Ectodermal cell (in vitro differentiated cells): Measurements from ENCODE around the gene AGMO.
"Not testable (repeated sequence)": the region's sequence is repeated elsewhere in the genome, so short reads cannot be mapped to it uniquely, and the experiment has no call there.

Source experiments
- H3K27ac ChIP-seq: 2 replicates; pipeline ENCODE4 v1.7.0; 2013; ENCODE audit warnings: mild to moderate bottlenecking, low read depth, low read length; ENCODE audit not compliant: insufficient read depth, poor library complexity, severe bottlenecking
- H3K27me3 ChIP-seq: 2 replicates; pipeline ENCODE4 v1.7.0; 2013; ENCODE audit warnings: mild to moderate bottlenecking, low read length; ENCODE audit not compliant: insufficient read depth, control insufficient read depth, poor library complexity, severe bottlenecking
- H3K36me3 ChIP-seq: one replicate; pipeline ENCODE4 v1.7.0; 2013; ENCODE audit warnings: low read length; ENCODE audit not compliant: control insufficient read depth, insufficient read depth
- H3K4me1 ChIP-seq: one replicate; pipeline ENCODE4 v1.7.0; 2013; ENCODE audit warnings: low read length; ENCODE audit not compliant: control insufficient read depth, insufficient read depth
- H3K4me3 ChIP-seq: 2 replicates; pipeline ENCODE4 v1.7.0; 2013; ENCODE audit warnings: low read depth, low read length, control low read depth; ENCODE audit not compliant: insufficient read depth
- H3K9me3 ChIP-seq: 2 replicates; pipeline ENCODE4 v1.7.0; 2013; ENCODE audit warnings: mild to moderate bottlenecking, low read length, moderate library complexity; ENCODE audit not compliant: control insufficient read depth
- WGBS, 2 experiments: methylation state at CpG; one replicate each; pipeline ENCODE4 v1.1.7; 2013; ENCODE audit warnings: missing lambda C conversion rate in 2 of 2; 5-methylcytosine and 5-hydroxymethylcytosine counted together

The AGMO gene

GRCh38 chr7:15554081-15554480 is 7.7 kb downstream of the AGMO start:
- Histone ChIP-seq H3K9me3 (no peaks in the 10 kb centered on the region), H3K4me1 (peaks cover 4% of the 10 kb centered on the region), H3K36me3 (no peaks in the 10 kb centered on the region), H3K4me3 (no peak overlapping the region), H3K27me3 (no peaks in the 10 kb centered on the region), H3K27ac (no peak overlapping the region)
- 92% methylated on average over 1 of the region's 1 CpG; no CpG with 5 or more reads in 1 of the 2 experiments for WGBS, 2 experiments

DNA sequence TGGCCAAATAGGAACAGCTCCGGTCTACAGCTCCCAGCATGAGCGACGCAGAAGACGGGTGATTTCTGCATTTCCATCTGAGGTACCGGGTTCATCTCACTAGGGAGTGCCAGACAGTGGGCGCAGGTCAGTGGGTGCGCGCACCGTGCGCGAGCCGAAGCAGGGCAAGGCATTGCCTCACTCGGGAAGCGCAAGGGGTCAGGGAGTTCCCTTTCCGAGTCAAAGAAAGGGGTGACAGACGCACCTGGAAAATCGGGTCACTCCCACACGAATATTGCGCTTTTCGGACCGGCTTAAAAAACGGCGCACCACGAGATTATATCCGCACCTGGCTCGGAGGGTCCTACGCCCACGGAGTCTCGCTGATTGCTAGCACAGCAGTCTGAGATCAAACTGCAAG is 14.5 kb downstream of the AGMO start:
- not testable (repeated sequence) for H3K27ac ChIP-seq, H3K9me3 ChIP-seq, H3K36me3 ChIP-seq, H3K4me1 ChIP-seq, H3K4me3 ChIP-seq, H3K27me3 ChIP-seq
- WGBS, 2 experiments = 85 to 87% methylated on average over 21 to 29 of the region's 29 CpGs

GRCh38 chr7:15546272-15546792 is 15.5 kb downstream of the AGMO start:
- H3K4me3 ChIP-seq = no peak overlapping the region
- H3K27ac ChIP-seq = no peak overlapping the region
- no peaks in the 10 kb centered on the region for H3K27me3 ChIP-seq
- 95 to 100% methylated on average over 2 of the region's 2 CpGs for WGBS, 2 experiments
- H3K9me3 ChIP-seq = no peaks in the 10 kb centered on the region
- H3K4me1 ChIP-seq = no peaks in the 10 kb centered on the region
- no peaks in the 10 kb centered on the region for H3K36me3 ChIP-seq

DNA sequence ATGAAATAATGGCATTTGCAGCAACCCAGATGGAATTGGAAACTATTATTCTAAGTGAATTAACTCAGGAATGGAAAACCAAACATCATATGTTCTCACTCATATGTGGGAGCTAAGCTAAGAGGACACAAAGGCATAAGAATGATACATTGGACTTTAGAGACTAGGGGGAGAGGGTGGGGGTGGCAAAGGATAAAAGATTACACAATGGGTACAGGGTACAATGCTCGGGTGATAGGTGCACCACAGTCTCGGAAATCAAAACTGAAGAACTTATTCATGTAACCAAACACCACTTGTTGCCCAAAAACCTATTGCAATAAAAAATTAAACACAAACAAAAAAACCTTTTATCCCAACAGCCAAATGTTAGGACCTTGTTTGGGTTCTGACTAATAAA is 17.8 kb downstream of the AGMO start:
- WGBS, 2 experiments = 75 to 92% methylated on average over 2 of the region's 2 CpGs

GRCh38 chr7:15543256-15543655 is 18.6 kb downstream of the AGMO start:
- WGBS, 2 experiments = 83% methylated on average over 1 of the region's 1 CpG; no CpG with 5 or more reads in 1 of the 2 experiments
- Histone ChIP-seq H3K4me3 (no peak overlapping the region), H3K27me3 (no peaks in the 10 kb centered on the region), H3K27ac (no peak overlapping the region), H3K9me3 (peaks cover 2% of the 10 kb centered on the region), H3K36me3 (no peaks in the 10 kb centered on the region), H3K4me1 (no peaks in the 10 kb centered on the region)

More for the DNA sequence above, 17.8 kb downstream of the AGMO start:
- Histone ChIP-seq H3K36me3 (no peaks in the 10 kb centered on the region), H3K4me1 (no peaks in the 10 kb centered on the region), H3K4me3 (no peak overlapping the region), H3K27ac (no peak overlapping the region), H3K27me3 (no peaks in the 10 kb centered on the region), H3K9me3 (peaks cover 2% of the 10 kb centered on the region)

DNA sequence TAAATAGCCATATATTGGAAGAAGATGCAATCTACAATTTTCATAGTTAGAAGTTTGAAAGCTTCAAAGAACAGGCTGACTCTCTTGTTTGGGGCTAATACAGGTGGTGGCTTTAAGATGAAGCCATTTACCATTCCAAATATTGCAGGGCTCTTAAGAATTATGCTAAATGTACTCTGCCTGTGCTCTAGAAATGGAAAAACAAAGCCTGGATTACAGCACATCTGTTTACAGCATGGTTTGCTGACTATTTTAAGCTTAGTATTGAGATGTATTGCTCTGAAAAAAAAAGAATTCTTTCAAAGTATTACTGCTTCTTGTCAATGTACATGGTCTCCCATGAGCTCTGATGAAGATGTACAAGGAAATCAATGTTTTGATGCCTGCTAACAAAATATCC is 34.2 kb downstream of the AGMO start:
- Histone ChIP-seq H3K4me3 (no peak overlapping the region), H3K36me3 (no peaks in the 10 kb centered on the region), H3K27ac (no peak overlapping the region), H3K27me3 (no peaks in the 10 kb centered on the region), H3K9me3 (no peaks in the 10 kb centered on the region), H3K4me1 (no peaks in the 10 kb centered on the region)

- no peaks in the 10 kb centered on the region for H3K36me3 ChIP-seq
- H3K4me3 ChIP-seq = no peak overlapping the region
- no peaks in the 10 kb centered on the region for H3K27me3 ChIP-seq
- 95 to 96% methylated on average over 21 of the region's 21 CpGs for WGBS, 2 experiments
- no peaks in the 10 kb centered on the region for H3K4me1 ChIP-seq
- no peaks in the 10 kb centered on the region for H3K9me3 ChIP-seq
- no peak overlapping the region for H3K27ac ChIP-seq
Observed at GRCh38 chr7:15525652-15526263, 36.1 kb downstream of the AGMO start.

DNA sequence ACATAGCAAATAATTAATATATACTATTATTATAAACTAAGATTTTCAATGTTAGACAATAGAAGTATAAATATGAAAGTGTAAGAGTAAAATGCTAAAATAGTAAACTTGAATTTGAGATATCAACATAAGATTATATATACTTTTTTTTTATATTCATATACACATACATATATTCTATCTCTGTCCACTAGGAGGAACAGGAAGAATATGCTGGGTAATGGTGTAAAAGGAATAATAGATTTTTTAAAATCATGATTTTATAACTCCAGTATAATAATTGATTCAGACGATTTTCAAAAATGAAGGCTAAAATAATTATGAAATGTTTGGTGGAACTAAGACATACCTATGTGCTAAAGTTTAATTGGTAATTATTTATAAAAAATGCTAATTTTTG is 37.7 kb downstream of the AGMO start:
- H3K36me3 ChIP-seq = no peaks in the 10 kb centered on the region
- H3K4me1 ChIP-seq = no peaks in the 10 kb centered on the region
- H3K4me3 ChIP-seq = no peak overlapping the region
- 100% methylated on average over 1 of the region's 1 CpG; no CpG with 5 or more reads in 1 of the 2 experiments for WGBS, 2 experiments
- H3K27ac ChIP-seq = no peak overlapping the region
- no peaks in the 10 kb centered on the region for H3K27me3 ChIP-seq
- no peaks in the 10 kb centered on the region for H3K9me3 ChIP-seq

DNA sequence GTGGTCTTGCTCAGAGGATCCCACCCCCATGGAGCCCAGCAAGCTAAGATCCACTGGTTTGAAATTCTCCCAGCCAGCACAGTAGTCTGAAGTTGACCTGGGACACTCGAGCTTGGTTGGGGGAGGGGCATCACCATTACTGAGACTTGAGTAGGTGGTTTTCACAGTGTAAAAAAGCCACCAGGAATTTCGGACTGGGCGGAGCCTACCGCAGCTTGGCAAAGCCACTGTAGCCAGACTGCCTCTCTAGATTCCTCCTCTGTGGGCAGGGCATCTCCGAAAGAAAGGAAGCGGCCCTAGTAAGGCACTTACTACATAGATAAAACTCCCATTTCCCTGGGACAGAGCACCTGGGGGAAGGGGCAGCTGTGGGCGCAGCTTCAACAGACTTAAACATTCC is 44.0 kb downstream of the AGMO start:
- not testable (repeated sequence) for H3K4me3 ChIP-seq, H3K4me1 ChIP-seq

DNA sequence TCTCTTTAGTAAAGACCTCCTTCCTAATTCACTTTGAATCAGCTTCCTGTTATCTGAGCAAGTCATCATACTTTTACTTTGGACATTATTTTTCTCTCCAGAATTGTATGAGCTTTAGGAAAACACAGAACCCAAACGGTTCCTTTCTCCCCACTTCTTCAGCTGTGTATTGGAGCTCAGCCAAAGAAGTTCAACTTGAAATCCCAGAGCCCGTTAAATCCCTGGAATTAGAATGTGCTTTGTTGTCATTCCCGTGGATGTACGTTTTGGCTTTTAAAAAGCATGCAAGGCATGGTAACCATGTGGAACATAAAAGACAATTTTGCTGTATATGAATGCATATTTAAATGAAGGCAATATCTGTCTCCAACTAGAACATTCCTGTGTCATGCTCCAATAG is 46.6 kb downstream of the AGMO start:
- Histone ChIP-seq H3K9me3 (no peaks in the 10 kb centered on the region), H3K4me1 (no peaks in the 10 kb centered on the region), H3K27me3 (no peaks in the 10 kb centered on the region), H3K4me3 (no peak overlapping the region), H3K36me3 (no peaks in the 10 kb centered on the region), H3K27ac (no peak overlapping the region)
- WGBS, 2 experiments = 72 to 84% methylated on average over 4 of the region's 4 CpGs

More for the DNA sequence above, 44.0 kb downstream of the AGMO start:
- 85 to 86% methylated on average over 7 of the region's 7 CpGs for WGBS, 2 experiments
- not testable (repeated sequence) for H3K27ac ChIP-seq, H3K27me3 ChIP-seq, H3K36me3 ChIP-seq, H3K9me3 ChIP-seq

DNA sequence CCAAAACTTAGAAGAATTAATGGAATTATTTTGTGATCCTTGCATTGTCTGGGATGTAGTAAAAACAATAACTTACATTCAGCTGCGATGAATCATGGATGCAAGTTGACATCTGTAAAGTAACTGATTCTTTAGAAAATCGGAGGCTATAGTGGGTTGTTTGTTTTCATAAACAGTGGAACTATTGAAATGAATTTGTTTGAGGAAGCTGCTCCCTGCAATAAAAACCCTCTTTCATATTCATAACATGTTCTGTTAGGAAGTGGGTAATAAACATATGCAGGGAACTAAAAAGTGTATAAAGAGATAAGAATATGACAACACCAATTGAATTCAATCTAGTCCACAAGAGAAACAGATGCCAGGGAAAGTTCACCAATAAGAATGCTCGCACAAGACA is 53.6 kb downstream of the AGMO start:
- Histone ChIP-seq H3K36me3 (no peaks in the 10 kb centered on the region), H3K27me3 (no peaks in the 10 kb centered on the region), H3K4me1 (no peaks in the 10 kb centered on the region), H3K9me3 (no peaks in the 10 kb centered on the region), H3K27ac (no peak overlapping the region), H3K4me3 (no peak overlapping the region)
- WGBS, 2 experiments = 97 to 100% methylated on average over 2 to 3 of the region's 3 CpGs
